H1 (cell line): Measurements from ENCODE around the gene UNC50. TPM values are rescaled to one million over a fixed set of nuclear protein-coding genes. Genes with fewer than 3 reads are reported as not detected.

Experiments used
- CTCF ChIA-PET: fragments of 300-600 bp; sonication (Branson Sonifier 250); formaldehyde crosslinking; loops from one replicate; lab custom pipeline; 2021; ENCODE audit not compliant: partially characterized antibody; lab: Charles Lee
- POLR2A ChIA-PET: fragments of 300-600 bp; sonication (Branson Sonifier 250); formaldehyde crosslinking; loops from one replicate; lab custom pipeline; 2021; ENCODE audit warnings: inconsistent platforms; ENCODE audit not compliant: partially characterized antibody; lab: Charles Lee
- DNase-seq, 2 experiments: peaks; one replicate each; pipeline versions ENCODE4 v3.0.0 to v3.0.0-alpha.2; 2010 to 2022; ENCODE audit warnings: low spot score in 2 of 2, low read depth in 1 of 2, mixed read lengths in 1 of 2
- FAIRE-seq: peaks from 2 replicates; lab custom pipeline; 2011; peaks lifted over from hg19 to GRCh38; lab: Jason Lieb, UNC
- H2AFZ ChIP-seq: 2 replicates; pipeline ENCODE4 v1.8.1; 2012; ENCODE audit warnings: low read length, inconsistent platforms
- H2AK5ac ChIP-seq: 2 replicates; pipeline ENCODE4 v1.6.1; 2013; ENCODE audit warnings: low read depth, low read length
- H2BK120ac ChIP-seq: replicated peaks from 2 replicates; pipeline ENCODE3; 2013; ENCODE audit warnings: low read depth, low read length, inconsistent platforms
- H2BK12ac ChIP-seq: 2 replicates; pipeline ENCODE4 v1.6.1; 2013; ENCODE audit warnings: low read depth, low read length
- H2BK15ac ChIP-seq: 2 replicates; pipeline ENCODE4 v1.6.1; 2013; ENCODE audit warnings: low read length
- H2BK20ac ChIP-seq: 2 replicates; pipeline ENCODE4 v1.6.1; 2013; ENCODE audit warnings: low read length
- H2BK5ac ChIP-seq: 2 replicates; pipeline ENCODE4 v1.6.1; 2013; ENCODE audit warnings: low read depth, low read length
- H3K14ac ChIP-seq: 2 replicates; pipeline ENCODE4 v1.6.1; 2013; ENCODE audit warnings: inconsistent platforms; ENCODE audit not compliant: insufficient read length
- H3K18ac ChIP-seq: 2 replicates; pipeline ENCODE4 v1.6.1; 2013; ENCODE audit warnings: low read length; ENCODE audit errors: extremely low read depth
- H3K23ac ChIP-seq: 2 replicates; pipeline ENCODE4 v1.6.1; 2013; ENCODE audit warnings: inconsistent platforms; ENCODE audit not compliant: insufficient read length
- H3K23me2 ChIP-seq: 2 replicates; pipeline ENCODE4 v1.6.1; 2013; ENCODE audit warnings: low read depth, low read length
- H3K27ac ChIP-seq: 2 replicates; pipeline ENCODE4 v1.6.1; 2011; ENCODE audit warnings: low read depth, low read length, inconsistent platforms
- H3K27me3 ChIP-seq, 4 experiments: replicated peaks in 1 of 4; 1 replicate in 1 of 4; 2 replicates in 3 of 4; pipeline versions ENCODE4 v1.6.1 to v1.8.1; 2011 to 2013; ENCODE audit warnings: low read length in 3 of 4, mild to moderate bottlenecking in 3 of 4, inconsistent platforms in 2 of 4, mixed read lengths in 2 of 4, moderate library complexity in 1 of 4; ENCODE audit not compliant: control insufficient read depth in 3 of 4, insufficient read depth in 3 of 4; ENCODE audit errors: extremely low read depth in 1 of 4
- H3K36me3 ChIP-seq, 4 experiments: 2 replicates each; pipeline versions ENCODE4 v1.6.1 to v1.8.1; 2011 to 2013; ENCODE audit warnings: mild to moderate bottlenecking in 4 of 4, low read length in 3 of 4, moderate library complexity in 2 of 4, control low read depth in 1 of 4, inconsistent platforms in 1 of 4; ENCODE audit not compliant: insufficient read depth in 4 of 4, control insufficient read depth in 2 of 4
- H3K4ac ChIP-seq: replicated peaks from 2 replicates; pipeline ENCODE3; 2013; ENCODE audit warnings: low read length, low read depth, mixed read lengths, inconsistent platforms; ENCODE audit not compliant: insufficient read length
- H3K4me1 ChIP-seq, 4 experiments: replicated peaks in 1 of 4; 1 replicate in 1 of 4; 2 replicates in 3 of 4; pipeline versions ENCODE4 v1.6.1 to v1.8.1; 2011 to 2013; ENCODE audit warnings: low read length in 3 of 4, inconsistent platforms in 2 of 4, mixed read lengths in 1 of 4; ENCODE audit not compliant: insufficient read depth in 4 of 4, control insufficient read depth in 3 of 4
- H3K4me2 ChIP-seq, 2 experiments: 2 replicates each; pipeline versions ENCODE4 v1.6.1 to v1.8.1; 2011 to 2013; ENCODE audit warnings: low read depth in 2 of 2, low read length in 2 of 2, control low read depth in 1 of 2, inconsistent platforms in 1 of 2, mild to moderate bottlenecking in 1 of 2; ENCODE audit not compliant: insufficient read depth in 1 of 2
- H3K4me3 ChIP-seq, 4 experiments: fragments of 200-600, 300-600 bp in 1 of 4; sonication (generic), shearing (Covaris generic), sonication (Bioruptor Twin) in 1 of 4; 2 replicates each; pipeline versions ENCODE4 v1.5.1 to v1.8.1; 2011 to 2016; ENCODE audit warnings: low read length in 4 of 4, low read depth in 3 of 4, control low read depth in 2 of 4, inconsistent platforms in 2 of 4, mild to moderate bottlenecking in 2 of 4, mixed read lengths in 1 of 4, moderate library complexity in 1 of 4; ENCODE audit not compliant: insufficient read depth in 2 of 4; ENCODE audit errors: extremely low read depth in 1 of 4
- H3K56ac ChIP-seq: replicated peaks from 2 replicates; pipeline ENCODE3; 2013; ENCODE audit warnings: low read depth, mild to moderate bottlenecking, mixed read lengths, low read length, inconsistent platforms; ENCODE audit not compliant: insufficient read length
- H3K79me1 ChIP-seq: 2 replicates; pipeline ENCODE4 v1.6.1; 2013; ENCODE audit warnings: low read depth, low read length, control low read depth
- H3K79me2 ChIP-seq, 2 experiments: 2 replicates each; pipeline versions ENCODE4 v1.6.1 to v1.8.1; 2012 to 2013; ENCODE audit warnings: low read length in 2 of 2, mild to moderate bottlenecking in 2 of 2, inconsistent platforms in 1 of 2; ENCODE audit not compliant: insufficient read depth in 2 of 2, control insufficient read depth in 1 of 2
- H3K9ac ChIP-seq, 4 experiments: replicated peaks in 1 of 4; 1 replicate in 1 of 4; 2 replicates in 3 of 4; pipeline versions ENCODE4 v1.6.1 to v1.8.1; 2011 to 2013; ENCODE audit warnings: low read depth in 3 of 4, low read length in 3 of 4, control low read depth in 2 of 4, mild to moderate bottlenecking in 2 of 4, moderate library complexity in 2 of 4, inconsistent platforms in 1 of 4; ENCODE audit errors: extremely low read depth in 1 of 4
- H3K9me3 ChIP-seq, 2 experiments: 2 replicates each; pipeline versions ENCODE4 v1.6.1 to v1.8.1; 2012 to 2013; ENCODE audit warnings: mild to moderate bottlenecking in 2 of 2, moderate library complexity in 2 of 2, control low read depth in 1 of 2, inconsistent platforms in 1 of 2, low read depth in 1 of 2, low read length in 1 of 2, mixed read lengths in 1 of 2; ENCODE audit not compliant: insufficient read depth in 2 of 2
- H4K20me1 ChIP-seq, 2 experiments: replicated peaks in 1 of 2; 2 replicates each; pipeline versions ENCODE3 to v1.8.1; 2011 to 2013; ENCODE audit warnings: inconsistent platforms in 2 of 2, low read length in 2 of 2, mild to moderate bottlenecking in 1 of 2; ENCODE audit not compliant: insufficient read depth in 2 of 2, control insufficient read depth in 1 of 2
- H4K5ac ChIP-seq: 2 replicates; pipeline ENCODE4 v1.6.1; 2013; ENCODE audit warnings: low read length, low read depth, mixed read lengths, inconsistent platforms; ENCODE audit not compliant: insufficient read length
- H4K8ac ChIP-seq: 2 replicates; pipeline ENCODE4 v1.8.0; 2013; ENCODE audit warnings: mild to moderate bottlenecking, moderate library complexity, low read length, inconsistent platforms; ENCODE audit not compliant: insufficient read depth; ENCODE audit errors: extremely low read depth
- H4K91ac ChIP-seq: replicated peaks from 2 replicates; pipeline ENCODE3; 2013; ENCODE audit warnings: low read length, mixed read lengths, inconsistent platforms; ENCODE audit not compliant: insufficient read length
- BACH1 ChIP-seq: IDR thresholded peaks from 2 replicates; pipeline ENCODE4 v1.6.1; 2012; ENCODE audit warnings: low read length, improper control_type of control experiment
- CBX5 ChIP-seq: fragments of 300-800, 300-1000 bp; sonication (generic); IDR thresholded peaks from 2 replicates; pipeline ENCODE4 v1.7.1; 2016; ENCODE audit warnings: antibody characterized with exemption, low read length, low read depth
- CHD1 ChIP-seq: IDR thresholded peaks from 2 replicates; pipeline ENCODE4 v1.6.1; 2012; ENCODE audit warnings: low read depth, low read length, improper control_type of control experiment
- FOSL1 ChIP-seq: IDR thresholded peaks from 2 replicates; pipeline ENCODE4 v1.6.1; 2011; ENCODE audit warnings: mild to moderate bottlenecking, low read depth, low read length, moderate library complexity; ENCODE audit not compliant: insufficient read depth
- KDM1A ChIP-seq: fragments of 200-600, 300-600 bp; sonication (generic); IDR thresholded peaks from 2 replicates; pipeline ENCODE4 v1.7.1; 2016; ENCODE audit warnings: mild to moderate bottlenecking, low read length, borderline replicate concordance
- POLR2A ChIP-seq, 2 experiments: IDR thresholded peaks; 1 replicate in 1 of 2; 2 replicates in 1 of 2; pipeline ENCODE4 v1.6.1; 2011; ENCODE audit warnings: low read depth in 2 of 2, low read length in 2 of 2, mild to moderate bottlenecking in 2 of 2; ENCODE audit errors: control extremely low read depth in 1 of 2
- RXRA ChIP-seq: IDR thresholded peaks from 2 replicates; pipeline ENCODE4 v1.6.1; 2011; ENCODE audit warnings: low read depth, mild to moderate bottlenecking, low read length, moderate library complexity; ENCODE audit not compliant: insufficient read depth
- SIRT6 ChIP-seq: IDR thresholded peaks from one replicate; pipeline ENCODE4 v1.7.1; 2012; ENCODE audit warnings: low read length, inconsistent platforms
- SIX5 ChIP-seq: IDR thresholded peaks from 2 replicates; pipeline ENCODE4 v1.6.1; 2011; ENCODE audit warnings: mild to moderate bottlenecking, low read depth, low read length
- SRF ChIP-seq: IDR thresholded peaks from 2 replicates; pipeline ENCODE4 v1.6.1; 2011; ENCODE audit warnings: mild to moderate bottlenecking, low read depth, low read length, moderate library complexity
- WGBS, 2 experiments: shearing (Covaris generic) in 1 of 2; methylation state at CpG; one replicate each; pipeline versions ENCODE4 v1.1.6 to v1.1.7; 2013 to 2015; ENCODE audit warnings: low lambda C conversion rate in 2 of 2, mixed read lengths in 2 of 2, inconsistent platforms in 1 of 2, low coverage in 1 of 2, missing lambda C conversion rate in 1 of 2; ENCODE audit not compliant: insufficient replicate concordance in 2 of 2, insufficient coverage in 1 of 2, insufficient read length in 1 of 2; ENCODE audit errors: extremely low coverage in 1 of 2, missing lambda C conversion rate in 1 of 2; 5-methylcytosine and 5-hydroxymethylcytosine counted together
- polyA plus RNA-seq, 7 experiments: library from polyadenylated mRNA; depleted of rRNA in 3 of 7; stranded (reverse) in 5 of 7; unstranded in 2 of 7; fragments of >200 nt in 5 of 7; fragments of 200-250 nt in 2 of 7; gene quantifications; 1 replicate in 5 of 7; 2 replicates in 1 of 7; 4 replicates in 1 of 7; pipeline versions ENCODE4 v1.2.1 to v1.2.3, GENCODE V29; 2011 to 2013; ENCODE audit warnings: missing spikeins in 2 of 7, mixed read lengths in 2 of 7
- total RNA-seq: library from RNA; stranded (reverse); fragmentation: NEBNext Ultra II Directional; extraction: Animal tissue kit (Norgen Biotek cat#: 25700); gene quantifications from 2 replicates; pipeline ENCODE4 v1.2.1, GENCODE V29; 2021
- TF ChIP-seq, protein P1 (sequence below), 3 experiments: IDR thresholded peaks; 1 replicate in 2 of 3; 2 replicates in 1 of 3; pipeline versions ENCODE4 v1.5.1 to v1.6.1; 2011; ENCODE audit warnings: low read length in 3 of 3, mild to moderate bottlenecking in 3 of 3, inconsistent platforms in 2 of 3, low read depth in 1 of 3, moderate library complexity in 1 of 3; ENCODE audit not compliant: insufficient read depth in 1 of 3; ENCODE audit errors: control extremely low read depth in 1 of 3

The UNC50 gene
- total and polyA plus RNA-seq, 2 of the 8 experiments (the other 6 are each of a cell fraction or from before 2014, with no cell fraction given): 33.4 to 58.5 TPM

DNA sequence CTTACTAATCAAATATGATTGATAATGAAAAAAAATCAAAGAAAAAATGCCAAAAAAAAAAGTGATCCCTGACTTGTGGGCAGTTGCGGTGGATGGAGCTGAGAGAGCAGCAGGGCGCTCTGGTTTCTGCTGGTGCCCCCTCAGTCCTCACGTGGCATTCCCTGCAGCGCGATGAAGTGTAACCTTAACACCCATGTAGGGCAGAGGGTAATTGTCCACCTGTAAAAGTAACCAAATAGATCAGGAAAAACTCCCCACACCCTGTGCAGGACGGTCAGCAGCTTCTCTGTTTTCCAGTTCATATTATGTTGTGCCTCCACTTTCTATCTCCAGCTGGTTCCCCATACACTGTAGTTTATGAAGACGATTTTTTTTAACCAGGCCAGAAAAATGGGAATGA, 25.1 kb upstream of the UNC50 start:
- TF ChIP-seq SRF: no peak
- TF ChIP-seq RXRA: no peak
- TF ChIP-seq KDM1A: no peak
- TF ChIP-seq SIX5: no peak
- no peak for TF ChIP-seq FOSL1
- TF ChIP-seq POLR2A (IDR thresholded peaks at IDR 0.05; ENCODE audit: control extremely low read depth in 1 of 2, low read depth in 2 of 2, low read length in 2 of 2): no peak
- no peak for TF ChIP-seq SIRT6
- TF ChIP-seq, protein P1, sequence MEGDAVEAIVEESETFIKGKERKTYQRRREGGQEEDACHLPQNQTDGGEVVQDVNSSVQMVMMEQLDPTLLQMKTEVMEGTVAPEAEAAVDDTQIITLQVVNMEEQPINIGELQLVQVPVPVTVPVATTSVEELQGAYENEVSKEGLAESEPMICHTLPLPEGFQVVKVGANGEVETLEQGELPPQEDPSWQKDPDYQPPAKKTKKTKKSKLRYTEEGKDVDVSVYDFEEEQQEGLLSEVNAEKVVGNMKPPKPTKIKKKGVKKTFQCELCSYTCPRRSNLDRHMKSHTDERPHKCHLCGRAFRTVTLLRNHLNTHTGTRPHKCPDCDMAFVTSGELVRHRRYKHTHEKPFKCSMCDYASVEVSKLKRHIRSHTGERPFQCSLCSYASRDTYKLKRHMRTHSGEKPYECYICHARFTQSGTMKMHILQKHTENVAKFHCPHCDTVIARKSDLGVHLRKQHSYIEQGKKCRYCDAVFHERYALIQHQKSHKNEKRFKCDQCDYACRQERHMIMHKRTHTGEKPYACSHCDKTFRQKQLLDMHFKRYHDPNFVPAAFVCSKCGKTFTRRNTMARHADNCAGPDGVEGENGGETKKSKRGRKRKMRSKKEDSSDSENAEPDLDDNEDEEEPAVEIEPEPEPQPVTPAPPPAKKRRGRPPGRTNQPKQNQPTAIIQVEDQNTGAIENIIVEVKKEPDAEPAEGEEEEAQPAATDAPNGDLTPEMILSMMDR (IDR thresholded peaks at IDR 0.05; ENCODE audit: control extremely low read depth in 1 of 3, insufficient read depth in 1 of 3, low read depth in 1 of 3, low read length in 3 of 3): no peak
- TF ChIP-seq CBX5: no peak
- no peak for TF ChIP-seq CHD1
- TF ChIP-seq BACH1: no peak
- Histone ChIP-seq H3K9me3 (no peaks in the 10 kb centered on the region), H3K23ac (no peak overlapping the region), H3K4me2 (no peak overlapping the region), H4K8ac (no peak overlapping the region), H3K27me3 (no peaks in the 10 kb centered on the region), H3K4me3 (no peak overlapping the region), H3K79me1 (no peaks in the 10 kb centered on the region), H3K56ac (no peak overlapping the region), H3K36me3 (peaks cover 0 to 19% (median 8%) of the 10 kb centered on the region in 4 experiments; a peak in 6 of 8 replicates), H3K18ac (no peak overlapping the region), H4K5ac (no peak overlapping the region), H3K4ac (no peak overlapping the region), H4K20me1 (peaks cover 2 to 3% of the 10 kb centered on the region in 2 experiments), H3K79me2 (no peaks in the 10 kb centered on the region), H2BK5ac (no peak overlapping the region), H3K27ac (no peak overlapping the region), H2BK20ac (no peak overlapping the region), H2BK12ac (no peak overlapping the region), H2BK120ac (no peak overlapping the region), H4K91ac (no peak overlapping the region), H3K23me2 (no peaks in the 10 kb centered on the region), H2BK15ac (no peak overlapping the region), H2AK5ac (no peak overlapping the region), H3K14ac (no peak overlapping the region), H3K9ac (no peak overlapping the region), H3K4me1 (no peaks in the 10 kb centered on the region), H2AFZ (no peak overlapping the region)
- DNase-seq (no peak), FAIRE-seq (no peak)
- ChIA-PET POLR2A (no interaction called here), CTCF (interaction anchor here (1.2 to 4.6 kb wide), 2 partner anchors 8 to 15 kb away, joined by 3 to 26 read pairs; no protein-coding TSS in a partner anchor)
- WGBS, 2 experiments: 97% methylated on average over 7 of the region's 7 CpGs; no CpG with 5 or more reads in 1 of the 2 experiments
